MM.1S (cell line): Measurements from ENCODE around the gene CD48.

Experiments used
- DNase-seq: peaks from one replicate; pipeline ENCODE4 v3.0.0-alpha.2; 2015
- H2AFZ ChIP-seq: fragments of 300-600 bp; sonication (generic); 2 replicates; pipeline ENCODE4 v1.6.0; 2016; ENCODE audit warnings: antibody characterized with exemption, low read length
- H3F3A ChIP-seq: fragments of 300-600 bp; sonication (generic); 2 replicates; pipeline ENCODE4 v1.6.1; 2016; ENCODE audit warnings: mild to moderate bottlenecking, antibody characterized with exemption, low read length, moderate library complexity, mixed read lengths; ENCODE audit not compliant: insufficient read depth
- H3K27ac ChIP-seq: fragments of 300-600 bp; sonication (generic); 2 replicates; pipeline ENCODE4 v1.5.1; 2016; ENCODE audit warnings: mild to moderate bottlenecking, low read length
- H3K27me3 ChIP-seq: fragments of 300-600 bp; sonication (generic); replicated peaks from 2 replicates; pipeline ENCODE4 v1.6.0; 2016; ENCODE audit warnings: low read length; ENCODE audit not compliant: insufficient read depth
- H3K36me3 ChIP-seq: fragments of 300-600 bp; sonication (generic); replicated peaks from 2 replicates; pipeline ENCODE4 v1.6.1; 2016; ENCODE audit warnings: mild to moderate bottlenecking, low read length, mixed read lengths; ENCODE audit not compliant: insufficient read depth
- H3K4me1 ChIP-seq: fragments of 300-600 bp; sonication (generic); 2 replicates; pipeline ENCODE4 v1.6.1; 2016; ENCODE audit warnings: low read length, mixed read lengths
- H3K4me2 ChIP-seq: fragments of 300-600 bp; sonication (generic); 2 replicates; pipeline ENCODE4 v1.6.0; 2016; ENCODE audit warnings: low read depth, low read length
- H3K4me3 ChIP-seq: fragments of 300-600 bp; sonication (generic); 2 replicates; pipeline ENCODE4 v1.5.1; 2016; ENCODE audit warnings: low read length, mixed read lengths
- H3K79me2 ChIP-seq: fragments of 300-600 bp; sonication (generic); 2 replicates; pipeline ENCODE4 v1.6.1; 2016; ENCODE audit warnings: mixed run types, low read length, mixed read lengths
- H3K9ac ChIP-seq: fragments of 300-600 bp; sonication (generic); 2 replicates; pipeline ENCODE4 v1.6.1; 2016; ENCODE audit warnings: low read length, mixed read lengths
- H3K9me2 ChIP-seq: fragments of 300-600 bp; sonication (generic); replicated peaks from 2 replicates; pipeline ENCODE4 v1.6.1; 2016; ENCODE audit warnings: mild to moderate bottlenecking, low read length, mixed read lengths; ENCODE audit not compliant: insufficient read depth
- H3K9me3 ChIP-seq: fragments of 300-600 bp; sonication (generic); replicated peaks from 2 replicates; pipeline ENCODE4 v1.6.1; 2016; ENCODE audit warnings: mild to moderate bottlenecking, low read length, mixed read lengths; ENCODE audit not compliant: insufficient read depth
- H4K20me1 ChIP-seq: fragments of 300-600 bp; sonication (generic); 2 replicates; pipeline ENCODE4 v1.6.1; 2016; ENCODE audit warnings: mild to moderate bottlenecking, low read length, moderate library complexity, mixed read lengths; ENCODE audit not compliant: insufficient read depth
- CTCF ChIP-seq: fragments of 300-600 bp; sonication (generic); IDR thresholded peaks from 2 replicates; pipeline ENCODE4 v1.5.1; 2016; ENCODE audit warnings: antibody characterized with exemption, low read length, mixed read lengths
- EZH2 ChIP-seq: fragments of 300-600 bp; sonication (generic); optimal IDR thresholded peaks from 2 replicates; pipeline ENCODE3; 2017; ENCODE audit warnings: low read depth, mild to moderate bottlenecking, antibody characterized with exemption, low read length, mixed read lengths
- EZH2phosphoT487 ChIP-seq: fragments of 300-600 bp; sonication (generic); IDR thresholded peaks from 2 replicates; pipeline ENCODE4 v1.6.1; 2018; ENCODE audit warnings: antibody characterized with exemption, low read length

Gene CD48

GRCh38 chr1:160671603-160672517 lies 39.8 kb downstream of the CD48 start:
- Histone ChIP-seq H3K4me2 (peak overlapping the region; percentile 94), H3F3A (peaks cover 60% of the 10 kb centered on the region), H3K9me2 (no peaks in the 10 kb centered on the region), H3K9ac (peak overlapping the region; percentile 74; the same call in 1 of the 2 replicates), H3K27me3 (no peaks in the 10 kb centered on the region), H3K4me3 (peak overlapping the region; percentile 72), H3K27ac (peak overlapping the region; percentile 85), H3K79me2 (peaks cover 17% of the 10 kb centered on the region), H4K20me1 (no peaks in the 10 kb centered on the region), H3K9me3 (no peaks in the 10 kb centered on the region), H3K4me1 (peaks cover 56% of the 10 kb centered on the region), H3K36me3 (no peaks in the 10 kb centered on the region), H2AFZ (no peak overlapping the region; the same call in 1 of the 2 replicates)
- TF ChIP-seq CTCF: no peak
- no peak for TF ChIP-seq EZH2phosphoT487
- no peak for TF ChIP-seq EZH2
- peak; percentile 67 for DNase-seq

GRCh38 chr1:160670701-160671100 lies 40.9 kb downstream of the CD48 start:
- Histone ChIP-seq H2AFZ (no peak overlapping the region), H3K4me3 (no peak overlapping the region), H3F3A (peaks cover 55% of the 10 kb centered on the region), H3K9ac (no peak overlapping the region), H3K4me2 (0 out of 2 replicates have a peak overlapping the region, but pooled peaks have one; percentile 94), H4K20me1 (no peaks in the 10 kb centered on the region), H3K9me2 (no peaks in the 10 kb centered on the region), H3K4me1 (peaks cover 53% of the 10 kb centered on the region), H3K9me3 (no peaks in the 10 kb centered on the region), H3K79me2 (peaks cover 9% of the 10 kb centered on the region), H3K36me3 (no peaks in the 10 kb centered on the region), H3K27me3 (no peaks in the 10 kb centered on the region), H3K27ac (peak overlapping the region; percentile 85; the same call in 1 of the 2 replicates)
- no peak for DNase-seq
- TF ChIP-seq EZH2 (no peak), CTCF (no peak), EZH2phosphoT487 (no peak)

GRCh38 chr1:160669802-160670201 lies 41.8 kb downstream of the CD48 start:
- Histone ChIP-seq H3K4me1 (peaks cover 58% of the 10 kb centered on the region), H3K9me3 (no peaks in the 10 kb centered on the region), H3K9ac (no peak overlapping the region), H3K79me2 (peaks cover 9% of the 10 kb centered on the region), H3F3A (peaks cover 54% of the 10 kb centered on the region), H2AFZ (no peak overlapping the region), H3K27me3 (no peaks in the 10 kb centered on the region), H3K27ac (no peak overlapping the region), H3K4me3 (no peak overlapping the region), H3K9me2 (no peaks in the 10 kb centered on the region), H3K4me2 (no peak overlapping the region), H3K36me3 (no peaks in the 10 kb centered on the region), H4K20me1 (no peaks in the 10 kb centered on the region)
- TF ChIP-seq CTCF (no peak), EZH2phosphoT487 (no peak), EZH2 (no peak)
- DNase-seq: no peak
